Right lobe of liver (tissue), 6 donors: ENCODE data around the gene RCE1. TPM values are rescaled to one million over a fixed set of nuclear protein-coding genes. Genes with fewer than 3 reads are reported as not detected.

Experiments used
- ATAC-seq, 4 donors: fragments of 200-7000 bp; cut with Tn5 transposase; one replicate each; pipeline ENCODE4 v1.9.1; 2020; ENCODE audit warnings: mild to moderate bottlenecking in 4 of 4, moderate library complexity in 4 of 4
- DNase-seq, 3 donors: peaks; one replicate each; pipeline ENCODE4 v3.0.0-alpha.2; 2020
- H3K27ac ChIP-seq, 3 donors: fragments of 200-600 bp; one replicate each; pipeline ENCODE4 v1.8.0; 2022
- H3K27me3 ChIP-seq, 2 donors: fragments of 200-600 bp; one replicate each; pipeline ENCODE4 v1.8.0; 2022
- H3K36me3 ChIP-seq, 4 donors: fragments of 200-600 bp; sonication (generic) in 1 of 4; one replicate each; pipeline versions ENCODE4 v1.5.1 to v1.8.0; 2017 to 2022; ENCODE audit warnings: control low read depth in 1 of 4
- H3K4me1 ChIP-seq, 4 donors: fragments of 200-600 bp; sonication (generic) in 1 of 4; one replicate each; pipeline versions ENCODE4 v1.5.1 to v1.8.0; 2017 to 2022; ENCODE audit warnings: control low read depth in 1 of 4
- H3K4me3 ChIP-seq, 3 donors: fragments of 200-600 bp; one replicate each; pipeline ENCODE4 v1.8.0; 2022
- H3K9me3 ChIP-seq, 4 donors: fragments of 200-600 bp; sonication (generic) in 1 of 4; one replicate each; pipeline versions ENCODE4 v1.5.1 to v1.8.0; 2017 to 2022; ENCODE audit warnings: control low read depth in 1 of 4
- POLR2A ChIP-seq: fragments of 450-650 bp; IDR thresholded peaks from one replicate; pipeline ENCODE4 v1.6.1; 2017; ENCODE audit warnings: antibody characterized with exemption, mild to moderate bottlenecking
- whole genome bisulfite sequencing: methylation state at CpG from one replicate; pipeline ENCODE4 v1.1.6; 2018; ENCODE audit warnings: low coverage, low lambda C conversion rate; ENCODE audit not compliant: insufficient coverage; ENCODE audit errors: missing lambda C conversion rate; 5-methylcytosine and 5-hydroxymethylcytosine counted together
- intact Hi-C, 2 donors: fragments of 100-400 bp; cut with DNase I; formaldehyde crosslinking; loops; one replicate each; pipeline versions ENCODE4 v1.11.2 to v1.14.1; 2022
- total RNA-seq, 6 experiments: library from RNA; depleted of rRNA in 2 of 6; stranded (reverse); fragments of >200 nt in 2 of 6; fragmentation: NEBNext Ultra II Directional in 3 of 6; extraction: Animal tissue kit (Norgen Biotek cat#: 25700) in 3 of 6; gene quantifications; one replicate each; pipeline versions ENCODE4 v1.1.0 to v1.2.4, GENCODE V29; 2016 to 2023
- TF ChIP-seq, protein P1 (sequence below), 4 donors: fragments of 200-600 bp in 3 of 4; fragments of 450-650 bp in 1 of 4; IDR thresholded peaks; one replicate each; pipeline versions ENCODE4 v1.5.1 to v1.8.0; 2016 to 2022; ENCODE audit warnings: antibody characterized with exemption in 4 of 4, mild to moderate bottlenecking in 2 of 4
- donor health status: DM: no; HTN: yes; CAD: no.
- donor health status: DM: no; HTN: no; CAD: no.
- donor health status: DM: no; HTN: no; CAD: no.
- donor health status: DM: no; HTN: yes; CAD: no.
- donor health status: DM: no; HTN: yes; CAD: no.

The RCE1 gene
- total RNA-seq, 6 experiments from 2014 or later: 3.1 to 7.7 (median 4.5) TPM

DNA sequence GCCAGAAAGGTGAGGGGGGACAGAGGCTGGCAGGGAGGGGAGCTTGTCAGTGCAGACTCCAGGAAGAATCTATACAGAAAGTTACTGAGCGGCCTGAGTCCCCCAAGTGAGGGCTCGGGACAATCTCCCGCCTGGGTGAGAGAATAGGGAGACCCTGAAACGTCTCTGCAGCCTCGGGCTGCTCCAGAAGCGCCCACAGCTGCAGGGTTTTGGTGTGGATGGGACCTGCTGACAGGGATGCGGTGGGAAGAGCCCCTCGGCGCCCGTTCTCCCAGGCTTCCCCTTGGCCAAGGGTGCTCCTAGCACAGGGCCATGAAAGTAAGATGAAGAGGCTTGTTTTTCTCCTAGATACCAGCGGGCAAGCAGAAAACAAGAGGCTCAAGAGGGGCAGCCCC, 743 bp upstream of the RCE1 start:
- DNase-seq (no peak), ATAC-seq (peak in 2 of 4 donors; percentile 0 to 2)
- H3K27me3 ChIP-seq: no peaks in the 10 kb centered on the region
- intact Hi-C loops: no loop called here
- peak overlapping the region; percentile 77 to 98 (median 90) for H3K27ac ChIP-seq
- H3K4me1 ChIP-seq: peaks cover 0 to 27% (median 3%) of the 10 kb centered on the region in 4 donors
- H3K4me3 ChIP-seq: peak overlapping the region; percentile 84 to 95 (median 94)
- H3K9me3 ChIP-seq: no peaks in the 10 kb centered on the region
- H3K36me3 ChIP-seq: peaks cover 0 to 7% (median 1%) of the 10 kb centered on the region in 4 donors
- no CpG with 5 or more reads among the region's 11 CpGs for WGBS
- no peak for TF ChIP-seq POLR2A

- no peaks in the 10 kb centered on the region for H3K9me3 ChIP-seq
- TF ChIP-seq POLR2A: no peak
- TF ChIP-seq, protein P1, sequence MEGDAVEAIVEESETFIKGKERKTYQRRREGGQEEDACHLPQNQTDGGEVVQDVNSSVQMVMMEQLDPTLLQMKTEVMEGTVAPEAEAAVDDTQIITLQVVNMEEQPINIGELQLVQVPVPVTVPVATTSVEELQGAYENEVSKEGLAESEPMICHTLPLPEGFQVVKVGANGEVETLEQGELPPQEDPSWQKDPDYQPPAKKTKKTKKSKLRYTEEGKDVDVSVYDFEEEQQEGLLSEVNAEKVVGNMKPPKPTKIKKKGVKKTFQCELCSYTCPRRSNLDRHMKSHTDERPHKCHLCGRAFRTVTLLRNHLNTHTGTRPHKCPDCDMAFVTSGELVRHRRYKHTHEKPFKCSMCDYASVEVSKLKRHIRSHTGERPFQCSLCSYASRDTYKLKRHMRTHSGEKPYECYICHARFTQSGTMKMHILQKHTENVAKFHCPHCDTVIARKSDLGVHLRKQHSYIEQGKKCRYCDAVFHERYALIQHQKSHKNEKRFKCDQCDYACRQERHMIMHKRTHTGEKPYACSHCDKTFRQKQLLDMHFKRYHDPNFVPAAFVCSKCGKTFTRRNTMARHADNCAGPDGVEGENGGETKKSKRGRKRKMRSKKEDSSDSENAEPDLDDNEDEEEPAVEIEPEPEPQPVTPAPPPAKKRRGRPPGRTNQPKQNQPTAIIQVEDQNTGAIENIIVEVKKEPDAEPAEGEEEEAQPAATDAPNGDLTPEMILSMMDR (IDR thresholded peaks at IDR 0.05): no peak
- 8% methylated on average over 12 of the region's 16 CpGs for WGBS
- peak overlapping the region; percentile 84 to 95 (median 94) for H3K4me3 ChIP-seq
- no peaks in the 10 kb centered on the region for H3K27me3 ChIP-seq
- peak; percentile 3 to 15 (median 4) for ATAC-seq
- intact Hi-C loops: no loop called here
- peaks cover 0 to 27% (median 3%) of the 10 kb centered on the region in 4 donors for H3K4me1 ChIP-seq
- peak in 1 of 3 donors; percentile 15 for DNase-seq
- peaks cover 0 to 17% (median 8%) of the 10 kb centered on the region in 4 donors for H3K36me3 ChIP-seq
- H3K27ac ChIP-seq: peak overlapping the region; percentile 77 to 98 (median 90)
Observed at GRCh38 chr11:66843776-66844495, 695 bp downstream of the RCE1 start.

DNA sequence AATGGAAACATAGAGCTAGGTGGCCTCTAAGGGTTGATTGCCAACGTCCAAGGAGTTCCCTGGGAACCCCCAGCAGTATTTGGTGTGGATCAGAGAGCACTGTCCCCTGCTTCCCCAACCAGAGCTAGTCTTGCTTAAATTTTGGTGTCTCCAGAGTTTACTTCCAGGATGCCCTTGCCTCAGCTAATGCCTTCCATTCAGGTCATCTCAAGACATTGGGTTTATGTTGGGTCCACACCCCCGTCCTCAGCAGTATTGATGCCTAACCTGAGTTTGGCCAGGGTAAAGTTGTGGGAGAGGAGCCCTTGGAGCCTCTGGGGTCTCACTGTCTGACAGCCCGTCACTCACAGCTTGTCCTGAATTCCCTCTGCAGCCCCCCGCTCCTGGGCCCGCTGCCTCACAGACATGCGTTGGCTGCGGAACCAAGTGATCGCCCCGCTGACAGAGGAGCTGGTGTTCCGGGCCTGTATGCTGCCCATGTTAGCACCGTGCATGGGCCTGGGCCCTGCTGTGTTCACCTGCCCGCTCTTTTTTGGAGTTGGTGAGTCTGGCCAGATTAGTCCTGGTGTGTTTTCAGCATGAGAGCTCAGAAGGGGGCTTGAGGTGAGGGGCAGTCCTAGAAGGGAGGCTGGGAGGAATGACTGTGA, 1.4 kb downstream of the RCE1 start:
- DNase-seq (peak; percentile 36 to 60 (median 53)), ATAC-seq (peak in 2 of 4 donors; percentile 1 to 2)
- Histone ChIP-seq H3K9me3 (no peaks in the 10 kb centered on the region), H3K27me3 (no peaks in the 10 kb centered on the region), H3K27ac (peak overlapping the region in 2 of 3 donors; percentile 6 to 90), H3K36me3 (peaks cover 0 to 22% (median 10%) of the 10 kb centered on the region in 4 donors), H3K4me1 (peaks cover 0 to 27% (median 3%) of the 10 kb centered on the region in 4 donors), H3K4me3 (peak overlapping the region in 1 of 3 donors; percentile 94)
- TF ChIP-seq, protein P1 (IDR thresholded peaks at IDR 0.05): no peak
- TF ChIP-seq POLR2A: no peak
- intact Hi-C loops: no loop called here
- WGBS: 80% methylated on average over 1 of the region's 12 CpGs

GRCh38 chr11:66845143-66845875, 2.1 kb downstream of the RCE1 start:
- Histone ChIP-seq H3K4me1 (peaks cover 0 to 27% (median 3%) of the 10 kb centered on the region in 4 donors), H3K27me3 (no peaks in the 10 kb centered on the region), H3K4me3 (no peak overlapping the region), H3K36me3 (peaks cover 0 to 29% (median 13%) of the 10 kb centered on the region in 4 donors), H3K27ac (no peak overlapping the region), H3K9me3 (no peaks in the 10 kb centered on the region)
- DNase-seq (peak in 2 of 3 donors; percentile 23 to 51), ATAC-seq (peak in 2 of 4 donors; percentile 0)
- intact Hi-C loops: no loop called here
- TF ChIP-seq POLR2A: no peak
- TF ChIP-seq, protein P1 (IDR thresholded peaks at IDR 0.05): no peak
- WGBS: 86% methylated on average over 6 of the region's 15 CpGs
